ENCODE data around the gene FMR1.

FMR1 gene

DNA sequence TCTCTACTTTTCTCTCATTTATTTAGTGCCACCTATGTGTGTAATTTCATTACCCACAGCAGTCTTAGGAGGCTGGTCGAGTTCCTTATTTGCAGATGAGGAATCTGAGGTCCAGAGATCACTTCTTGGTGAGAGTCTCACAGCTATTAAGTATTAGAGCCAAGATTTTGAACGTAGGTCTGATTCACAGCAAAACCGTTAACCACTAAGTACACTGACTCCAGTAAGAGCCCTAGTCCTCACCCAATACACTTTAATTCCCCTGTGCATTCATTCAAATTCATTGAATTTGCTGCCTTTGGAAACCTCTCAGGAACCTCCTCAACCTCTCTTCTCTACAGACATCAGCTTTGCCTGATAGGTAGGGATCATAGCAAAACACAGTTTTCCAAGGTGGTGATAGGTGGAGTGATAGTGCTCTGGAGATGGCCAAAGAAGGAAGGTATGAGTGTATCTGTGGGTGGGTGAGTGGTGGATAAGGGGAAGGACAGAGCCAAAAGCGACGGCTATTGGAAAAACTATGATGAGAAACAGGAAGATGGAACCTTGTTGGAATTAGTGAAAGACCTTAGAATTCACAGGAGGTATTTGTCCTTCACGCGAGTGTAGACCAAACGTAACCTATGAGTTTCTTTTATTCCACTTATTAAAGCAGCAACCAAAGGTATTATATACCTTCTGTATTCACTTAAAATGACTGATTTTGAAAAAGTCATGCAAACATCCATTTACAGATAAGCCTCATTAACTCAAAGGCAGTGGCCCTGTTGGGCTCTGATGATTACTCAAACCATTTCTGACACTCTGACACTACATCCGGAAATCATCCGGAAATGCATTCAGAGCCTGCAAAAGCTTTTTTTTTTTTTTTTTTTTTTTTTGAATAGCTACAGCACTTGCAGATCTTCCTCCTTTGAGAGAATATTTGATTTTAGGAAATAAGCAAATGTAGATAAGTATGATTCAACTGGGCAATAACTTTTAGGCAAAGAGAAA, 6.3 kb downstream of the FMR1 start:
- no peak for DNase-seq

DNA sequence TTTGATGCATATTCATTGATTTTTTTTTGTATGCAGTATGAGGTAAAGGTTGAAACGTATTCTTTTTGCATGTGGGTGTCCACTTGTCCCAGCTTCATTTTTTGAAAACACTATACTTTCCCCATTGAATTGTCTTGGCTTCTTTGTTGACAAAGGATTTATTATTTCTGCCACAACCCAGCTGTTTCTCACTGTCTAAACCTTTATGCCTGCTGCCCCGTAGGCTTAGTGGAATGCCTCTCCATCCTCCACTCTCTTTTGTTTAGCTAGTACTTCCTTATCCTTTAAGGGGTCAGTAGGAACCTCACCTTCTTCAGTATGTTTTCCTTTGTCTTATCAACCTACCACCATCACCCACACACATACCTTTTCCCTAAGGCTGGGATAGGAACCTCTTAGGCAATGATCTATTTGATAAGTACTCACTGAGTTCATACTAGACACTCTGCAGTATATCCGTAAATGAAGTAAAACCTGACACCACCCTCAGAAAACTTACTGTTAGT, 8.5 kb downstream of the FMR1 start:
- no peak for DNase-seq

DNA sequence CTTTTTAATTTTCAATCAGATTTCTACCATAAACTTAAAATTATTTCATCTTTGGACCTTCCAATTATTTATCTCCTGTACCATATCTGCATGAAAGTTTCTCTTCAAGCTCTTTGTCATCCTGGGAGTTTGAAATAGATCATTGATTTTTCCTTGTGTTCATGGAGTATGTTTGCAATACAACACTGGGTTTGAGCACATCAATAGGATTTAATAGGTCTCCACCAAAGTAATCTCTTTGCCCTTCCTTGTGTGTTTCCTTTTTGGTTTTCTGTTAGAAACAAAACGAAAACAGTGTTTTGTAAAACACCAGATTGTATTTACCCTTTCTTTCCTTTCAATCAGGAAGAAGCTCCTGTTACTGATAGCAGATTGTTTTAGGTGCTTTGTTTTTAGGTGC, 11.9 kb downstream of the FMR1 start:
- no peak for DNase-seq

DNA sequence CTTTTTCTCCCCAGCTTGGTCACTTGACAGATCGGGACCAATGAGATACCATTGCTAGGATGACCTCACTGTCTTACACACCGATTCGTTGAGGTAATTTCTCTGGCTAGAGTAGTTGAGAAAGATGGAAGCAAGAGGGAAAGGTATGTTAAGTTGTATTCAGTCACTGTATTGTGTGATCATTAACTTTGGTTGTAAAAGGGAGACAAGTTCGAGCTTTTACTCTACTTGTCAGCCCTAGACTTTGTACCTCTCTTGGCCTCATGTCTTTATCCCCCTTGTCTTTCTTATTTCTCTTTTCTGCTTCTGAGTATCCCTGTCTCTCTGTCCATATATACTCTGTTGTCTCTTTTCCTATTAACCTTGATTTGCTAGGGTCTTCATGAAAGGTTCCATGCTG, 15.5 kb downstream of the FMR1 start:
- no peak for DNase-seq

DNA sequence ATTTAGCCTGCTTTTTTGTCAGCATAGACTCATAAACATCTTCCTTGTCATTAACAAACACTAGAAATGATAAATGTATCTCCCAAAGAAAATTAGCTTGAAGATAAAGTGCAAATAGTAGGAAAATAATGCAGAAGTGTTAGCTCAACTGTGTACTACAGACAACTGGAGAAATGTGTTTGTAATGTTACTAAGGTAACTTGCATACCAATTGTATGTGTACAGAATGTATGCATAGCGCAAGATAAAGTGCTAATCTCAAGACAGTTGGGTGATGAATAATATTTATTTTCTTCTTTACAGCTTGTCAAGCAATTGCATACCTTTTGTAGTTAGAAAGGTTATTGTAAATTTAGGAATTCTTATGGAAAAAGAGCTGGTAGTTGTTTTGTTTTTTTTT, 22.1 kb downstream of the FMR1 start:
- DNase-seq: no peak

DNA sequence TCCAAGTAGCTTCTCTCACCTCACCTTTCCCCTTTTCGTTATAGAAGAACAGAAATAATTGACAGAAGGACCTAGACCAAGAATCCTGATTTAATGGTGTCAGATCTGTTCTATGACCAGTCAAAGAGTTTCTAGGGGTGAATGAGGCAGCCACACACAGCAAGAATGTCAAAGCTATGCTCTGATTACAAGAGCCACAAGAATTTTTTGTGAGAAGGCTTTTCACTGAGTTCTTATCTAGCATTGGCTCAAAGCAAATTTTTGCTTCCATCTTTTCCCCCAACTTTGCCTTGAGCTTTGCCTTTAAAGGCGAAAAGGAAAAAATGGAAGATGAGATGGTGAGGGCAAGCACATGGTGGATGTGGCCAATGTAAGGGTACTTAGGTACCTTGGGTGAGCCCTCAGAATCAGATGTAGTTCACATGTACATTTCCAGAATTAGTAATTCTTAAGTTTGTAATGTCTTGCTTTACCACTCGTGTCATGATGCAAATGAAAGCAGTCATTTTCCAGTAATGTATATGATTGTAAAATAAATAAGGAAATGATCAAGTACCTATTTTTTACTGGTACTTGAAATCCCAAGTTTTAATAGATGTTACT, 23.5 kb downstream of the FMR1 start:
- DNase-seq: no peak

DNA sequence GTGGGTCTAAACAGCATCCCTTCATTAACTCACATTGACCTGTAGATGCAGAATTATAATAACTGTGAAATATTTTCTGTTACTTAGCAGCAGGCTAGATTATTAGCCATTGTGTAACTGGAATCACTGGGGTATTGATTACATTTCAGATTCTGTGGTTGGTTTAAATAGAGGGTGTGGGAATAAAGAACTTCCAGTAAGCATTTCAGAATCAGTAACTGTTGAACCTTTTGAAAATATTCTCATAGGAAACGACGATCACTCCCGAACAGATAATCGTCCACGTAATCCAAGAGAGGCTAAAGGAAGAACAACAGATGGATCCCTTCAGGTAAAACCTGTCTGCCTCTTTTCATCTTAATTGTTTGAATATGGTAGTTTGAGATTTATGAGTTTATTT, 33.6 kb downstream of the FMR1 start:
- no peak for DNase-seq

DNA sequence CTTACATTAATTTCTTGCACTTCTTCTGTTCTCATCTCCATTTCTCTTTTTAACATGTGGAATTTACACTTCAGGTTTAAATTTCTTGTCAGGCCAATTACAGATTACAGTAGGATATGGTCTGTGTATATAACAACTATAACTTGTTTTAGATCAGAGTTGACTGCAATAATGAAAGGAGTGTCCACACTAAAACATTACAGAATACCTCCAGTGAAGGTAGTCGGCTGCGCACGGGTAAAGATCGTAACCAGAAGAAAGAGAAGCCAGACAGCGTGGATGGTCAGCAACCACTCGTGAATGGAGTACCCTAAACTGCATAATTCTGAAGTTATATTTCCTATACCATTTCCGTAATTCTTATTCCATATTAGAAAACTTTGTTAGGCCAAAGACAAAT, 36.8 kb downstream of the FMR1 start:
- no peak for DNase-seq

DNA sequence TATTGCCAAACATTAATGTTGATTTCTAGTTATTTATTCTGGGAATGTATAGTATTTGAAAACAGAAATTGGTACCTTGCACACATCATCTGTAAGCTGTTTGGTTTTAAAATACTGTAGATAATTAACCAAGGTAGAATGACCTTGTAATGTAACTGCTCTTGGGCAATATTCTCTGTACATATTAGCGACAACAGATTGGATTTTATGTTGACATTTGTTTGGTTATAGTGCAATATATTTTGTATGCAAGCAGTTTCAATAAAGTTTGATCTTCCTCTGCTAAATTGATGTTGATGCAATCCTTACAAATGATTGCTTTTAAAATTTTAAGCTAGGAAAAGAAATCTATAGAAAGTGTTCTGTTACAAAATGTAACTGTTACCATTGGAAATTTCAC, 38.6 kb downstream of the FMR1 start:
- no peak for DNase-seq

DNA sequence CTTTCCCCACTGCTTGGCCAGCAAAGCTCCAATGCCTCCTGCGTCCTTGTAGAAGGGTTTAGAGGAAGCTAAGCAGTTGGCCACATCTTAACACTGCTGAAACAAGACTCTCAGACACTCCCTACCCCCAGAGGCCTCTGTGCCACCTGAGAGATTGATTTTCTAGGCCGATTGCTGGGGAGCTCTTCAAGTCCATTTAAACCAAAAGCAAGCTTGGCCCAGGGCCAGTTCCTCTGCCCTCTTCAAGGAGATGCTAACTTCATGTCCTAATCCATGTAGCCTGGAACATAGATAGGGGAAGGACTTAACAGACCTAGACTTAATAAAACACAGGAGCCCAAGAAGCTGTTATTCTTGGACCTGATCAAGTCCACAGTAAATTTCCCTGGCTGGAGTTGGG, 42.3 kb downstream of the FMR1 start:
- DNase-seq: no peak

DNA sequence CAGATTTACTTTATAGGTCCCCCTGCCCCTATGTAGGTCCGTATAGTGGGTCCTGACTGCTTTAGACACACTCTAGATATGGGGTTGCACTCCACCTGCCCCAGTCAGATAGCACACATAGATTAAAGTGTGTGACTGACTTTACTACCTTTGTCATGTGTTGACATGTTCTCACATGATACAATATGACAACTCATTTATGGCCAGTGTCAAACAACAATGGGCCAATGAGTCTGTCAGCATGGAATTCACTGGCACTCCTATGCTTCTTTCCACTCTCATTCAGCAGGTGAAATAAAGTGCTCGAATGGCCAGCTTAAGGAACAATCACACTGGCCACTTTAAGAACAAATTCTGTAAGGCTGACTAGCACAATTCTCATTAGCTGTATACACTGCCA, 45.6 kb downstream of the FMR1 start:
- no peak for DNase-seq

DNA sequence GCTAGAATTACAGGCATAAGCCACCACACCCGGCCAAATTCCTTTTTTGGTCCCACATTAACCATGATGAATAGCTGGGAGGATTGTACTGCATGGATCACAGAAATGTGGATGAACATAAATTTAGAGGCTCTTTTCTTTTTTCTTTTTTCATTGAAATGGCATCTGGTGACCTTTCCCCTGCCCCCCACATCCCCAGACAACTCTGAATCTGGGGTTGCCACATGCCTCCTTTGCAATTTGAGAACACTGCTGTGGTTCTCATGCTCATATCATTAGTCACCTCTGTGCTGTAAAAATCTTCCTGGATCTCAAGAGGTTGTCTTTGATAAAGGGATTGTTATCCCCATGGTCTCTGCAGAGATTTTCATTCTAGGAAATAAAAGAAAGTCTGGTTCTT, 46.6 kb downstream of the FMR1 start:
- no peak for DNase-seq

DNA sequence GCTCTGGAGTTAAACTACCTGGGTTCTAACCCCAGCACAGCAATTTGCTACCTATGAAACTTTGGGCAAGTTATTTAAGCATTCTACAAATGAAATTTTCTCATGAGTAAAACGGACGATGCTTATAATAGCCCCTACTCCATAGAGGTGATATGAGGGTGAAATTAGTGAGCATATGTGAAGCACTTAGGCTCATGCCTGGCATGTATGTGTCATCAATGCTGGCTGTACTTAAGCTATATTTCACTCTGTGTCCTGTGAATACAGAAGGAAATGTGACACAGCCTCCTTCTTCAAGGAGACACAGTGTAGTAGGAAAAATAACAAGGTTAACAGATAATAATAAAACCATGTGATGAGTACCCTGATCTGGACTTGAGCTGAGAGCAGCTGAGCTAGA, 49.0 kb downstream of the FMR1 start:
- no peak for DNase-seq

DNA sequence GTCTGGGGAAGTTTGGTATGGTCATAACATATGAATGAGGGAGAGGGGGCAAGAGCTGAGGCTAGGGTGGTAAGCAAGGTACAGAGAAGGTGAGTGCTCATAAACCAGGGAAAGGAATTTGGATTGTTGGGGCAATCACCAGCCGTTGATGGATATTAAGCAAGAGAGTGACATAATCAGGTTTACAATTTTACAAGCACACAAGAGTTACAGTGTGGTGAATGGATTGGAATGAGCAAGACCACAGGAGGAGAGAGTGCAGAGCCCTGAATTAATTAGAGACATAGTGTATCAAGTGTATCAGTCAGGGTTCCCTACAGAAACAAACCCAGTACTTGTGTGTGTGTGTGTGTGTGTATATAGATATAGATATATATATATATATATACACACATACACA, 50.8 kb downstream of the FMR1 start:
- no peak for DNase-seq

DNA sequence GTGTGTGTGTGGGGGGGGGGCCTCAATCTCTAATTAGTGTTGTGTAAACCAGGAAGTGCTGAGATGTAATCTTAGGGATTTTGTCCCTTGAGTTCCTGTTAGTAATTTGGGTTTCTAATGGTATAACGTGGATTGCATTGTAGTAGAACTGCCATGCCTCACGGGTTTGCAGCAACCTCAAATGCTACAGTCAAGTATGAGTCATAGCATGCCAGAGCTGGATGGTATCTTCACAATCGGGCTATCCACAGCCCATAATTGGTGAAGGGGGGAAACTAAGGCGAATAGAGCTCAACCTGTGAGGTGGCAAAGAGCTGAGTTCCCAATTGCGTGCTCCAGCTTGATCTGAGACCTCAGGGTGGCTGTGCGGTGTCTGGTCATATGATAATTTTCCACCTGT, 67.2 kb downstream of the FMR1 start:
- no peak for DNase-seq

DNA sequence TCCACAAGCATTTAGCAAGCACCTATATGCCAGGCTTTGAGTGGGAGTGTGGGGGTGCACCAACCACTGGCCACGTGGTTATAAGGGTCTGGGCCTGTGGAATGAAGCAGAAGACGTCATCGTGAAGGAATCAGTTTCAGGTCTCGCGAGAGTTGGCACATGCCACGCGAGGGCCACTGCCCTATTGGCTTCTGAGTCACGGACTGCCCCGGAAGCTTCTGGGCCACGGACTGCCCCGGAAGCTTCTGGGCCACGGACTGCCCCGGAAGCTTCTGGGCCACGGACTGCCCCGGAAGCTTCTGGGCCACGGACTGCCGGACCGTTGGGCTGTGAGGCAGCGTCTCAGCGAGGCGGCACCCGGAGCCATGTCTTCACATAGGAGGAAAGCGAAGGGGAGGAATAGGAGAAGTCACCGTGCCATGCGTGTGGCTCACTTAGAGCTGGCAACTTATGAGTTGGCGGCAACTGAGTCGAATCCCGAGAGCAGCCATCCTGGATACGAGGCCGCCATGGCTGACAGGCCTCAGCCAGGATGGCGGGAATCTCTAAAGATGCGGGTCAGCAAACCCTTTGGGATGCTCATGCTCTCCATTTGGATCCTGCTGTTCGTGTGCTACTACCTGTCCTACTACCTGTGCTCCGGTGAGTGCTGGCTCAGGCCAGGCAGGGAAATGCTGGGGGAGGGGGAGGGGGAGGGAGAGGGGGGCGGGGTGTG, 69.5 kb downstream of the FMR1 start, which contains the start of gene FMR1NB:
Gene FMR1NB (plus strand): TSS at position 300 of the 715 bp plus-strand sequence. CDS start 66 bp downstream, at position 366.
- no peak for DNase-seq
